Panc1 (cell line): ENCODE results near the gene REN. TPM values are rescaled to one million over a fixed set of nuclear protein-coding genes. Genes with fewer than 3 reads are reported as not detected.

ENCODE experiments used
- ATAC-seq: fragments of 200-7000 bp; cut with Tn5 transposase; 2 replicates; pipeline ENCODE4 v1.9.1; 2020; ENCODE audit warnings: mild to moderate bottlenecking, moderate library complexity
- BruUV-seq: library from RNA; stranded (reverse); fragments of 400-500 nt; replicated peaks from 2 replicates; lab custom pipeline; 2021; lab: Mats Ljungman, UMichigan
- CTCF ChIA-PET: fragments of 300-600 bp; sonication (Branson Sonifier 250); formaldehyde crosslinking; loops from one replicate; lab custom pipeline; 2022; ENCODE audit warnings: antibody characterized with exemption; lab: Charles Lee
- POLR2A ChIA-PET: fragments of 300-600 bp; sonication (Branson Sonifier 250); formaldehyde crosslinking; loops from one replicate; lab custom pipeline; 2022; ENCODE audit warnings: antibody characterized with exemption; lab: Charles Lee
- DNase-seq: peaks from one replicate; pipeline ENCODE4 v3.0.0-alpha.2; 2010; ENCODE audit warnings: low read depth, low spot score
- H3K27ac ChIP-seq: 2 replicates; pipeline ENCODE4 v1.5.1; 2011; ENCODE audit warnings: mild to moderate bottlenecking, low read length, inconsistent platforms
- H3K27me3 ChIP-seq: fragments of 200-500 bp; sonication (Bioruptor generic); 2 replicates; pipeline ENCODE4 v1.6.0; 2014; ENCODE audit warnings: low read length, inconsistent platforms; ENCODE audit not compliant: control insufficient read depth, insufficient read depth
- H3K36me3 ChIP-seq: fragments of 200-500 bp; sonication (Bioruptor generic); 2 replicates; pipeline ENCODE4 v1.5.1; 2014; ENCODE audit warnings: inconsistent platforms, mild to moderate bottlenecking, low read length, moderate library complexity; ENCODE audit not compliant: control insufficient read depth, insufficient read depth
- H3K4me1 ChIP-seq: 2 replicates; pipeline ENCODE4 v1.5.1; 2011; ENCODE audit warnings: inconsistent platforms, mild to moderate bottlenecking, low read length, moderate library complexity; ENCODE audit not compliant: control insufficient read depth, insufficient read depth
- H3K4me3 ChIP-seq, 2 experiments: 2 replicates each; pipeline ENCODE4 v1.5.1; 2011 to 2012; ENCODE audit warnings: low read depth in 2 of 2, low read length in 2 of 2, mild to moderate bottlenecking in 2 of 2, inconsistent platforms in 1 of 2, moderate library complexity in 1 of 2
- H3K9me3 ChIP-seq: fragments of 200-500 bp; sonication (Bioruptor generic); 2 replicates; pipeline ENCODE4 v1.5.1; 2014; ENCODE audit warnings: low read depth, mild to moderate bottlenecking, inconsistent platforms, low read length, moderate library complexity; ENCODE audit not compliant: control insufficient read depth, insufficient read depth
- CTCF ChIP-seq: fragments of 450-650 bp; IDR thresholded peaks from 2 replicates; pipeline ENCODE4 v1.5.1; 2017; ENCODE audit warnings: mild to moderate bottlenecking
- POLR2AphosphoS5 ChIP-seq: IDR thresholded peaks from 2 replicates; pipeline ENCODE4 v1.6.1; 2012; ENCODE audit warnings: mild to moderate bottlenecking, low read depth, low read length, moderate library complexity
- SIN3A ChIP-seq: IDR thresholded peaks from 2 replicates; pipeline ENCODE4 v1.6.1; 2012; ENCODE audit warnings: low read depth, mild to moderate bottlenecking, low read length, moderate library complexity, borderline replicate concordance; ENCODE audit not compliant: insufficient read depth
- TCF7L2 ChIP-seq: IDR thresholded peaks from 2 replicates; pipeline ENCODE4 v1.6.1; 2011; ENCODE audit warnings: mild to moderate bottlenecking, low read depth, low read length, inconsistent platforms
- in situ Hi-C: cut with HindIII; loops from 2 replicates; pipeline ENCODE4 v1.10.0; 2016; ENCODE audit warnings: low sequenced_read_pairs, low pct_unique_long_range_greater_than_20kb
- intact Hi-C: fragments of 100-400 bp; cut with micrococcal nuclease; formaldehyde crosslinking; loops from one replicate; pipeline ENCODE4 v1.10.0; 2022; ENCODE audit not compliant: unreplicated experiment
- total RNA-seq: library from RNA; stranded (reverse); gene quantifications from one replicate; pipeline ENCODE4 v1.2.1, GENCODE V29; 2021; ENCODE audit not compliant: unreplicated experiment
- TF ChIP-seq, protein P1 (sequence below), 2 experiments: IDR thresholded peaks; 2 replicates each; pipeline ENCODE4 v1.6.1; 2011 to 2012; ENCODE audit warnings: low read depth in 2 of 2, control low read depth in 1 of 2, low read length in 1 of 2, mild to moderate bottlenecking in 1 of 2, moderate library complexity in 1 of 2; ENCODE audit not compliant: insufficient read depth in 1 of 2

The REN gene
- total RNA-seq, 1 experiment from 2014 or later: not detected

GRCh38 chr1:204123376-204123775 is 42.8 kb downstream of the REN start:
- no peaks in the 10 kb centered on the region for H3K9me3 ChIP-seq
- no peak for ATAC-seq
- intact Hi-C loops (loop anchor here (5.0 kb wide), 1 partner anchor 46 kb away; no protein-coding TSS in a partner anchor), in situ Hi-C loops (no loop called here)
- TF ChIP-seq SIN3A (no peak), POLR2AphosphoS5 (no peak), CTCF (no peak), TCF7L2 (no peak)
- TF ChIP-seq, protein P1, sequence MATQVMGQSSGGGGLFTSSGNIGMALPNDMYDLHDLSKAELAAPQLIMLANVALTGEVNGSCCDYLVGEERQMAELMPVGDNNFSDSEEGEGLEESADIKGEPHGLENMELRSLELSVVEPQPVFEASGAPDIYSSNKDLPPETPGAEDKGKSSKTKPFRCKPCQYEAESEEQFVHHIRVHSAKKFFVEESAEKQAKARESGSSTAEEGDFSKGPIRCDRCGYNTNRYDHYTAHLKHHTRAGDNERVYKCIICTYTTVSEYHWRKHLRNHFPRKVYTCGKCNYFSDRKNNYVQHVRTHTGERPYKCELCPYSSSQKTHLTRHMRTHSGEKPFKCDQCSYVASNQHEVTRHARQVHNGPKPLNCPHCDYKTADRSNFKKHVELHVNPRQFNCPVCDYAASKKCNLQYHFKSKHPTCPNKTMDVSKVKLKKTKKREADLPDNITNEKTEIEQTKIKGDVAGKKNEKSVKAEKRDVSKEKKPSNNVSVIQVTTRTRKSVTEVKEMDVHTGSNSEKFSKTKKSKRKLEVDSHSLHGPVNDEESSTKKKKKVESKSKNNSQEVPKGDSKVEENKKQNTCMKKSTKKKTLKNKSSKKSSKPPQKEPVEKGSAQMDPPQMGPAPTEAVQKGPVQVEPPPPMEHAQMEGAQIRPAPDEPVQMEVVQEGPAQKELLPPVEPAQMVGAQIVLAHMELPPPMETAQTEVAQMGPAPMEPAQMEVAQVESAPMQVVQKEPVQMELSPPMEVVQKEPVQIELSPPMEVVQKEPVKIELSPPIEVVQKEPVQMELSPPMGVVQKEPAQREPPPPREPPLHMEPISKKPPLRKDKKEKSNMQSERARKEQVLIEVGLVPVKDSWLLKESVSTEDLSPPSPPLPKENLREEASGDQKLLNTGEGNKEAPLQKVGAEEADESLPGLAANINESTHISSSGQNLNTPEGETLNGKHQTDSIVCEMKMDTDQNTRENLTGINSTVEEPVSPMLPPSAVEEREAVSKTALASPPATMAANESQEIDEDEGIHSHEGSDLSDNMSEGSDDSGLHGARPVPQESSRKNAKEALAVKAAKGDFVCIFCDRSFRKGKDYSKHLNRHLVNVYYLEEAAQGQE (IDR thresholded peaks at IDR 0.05; ENCODE audit: insufficient read depth in 1 of 2, low read depth in 2 of 2, low read length in 1 of 2): no peak
- peaks cover 5% of the 10 kb centered on the region for H3K4me1 ChIP-seq
- H3K27me3 ChIP-seq: no peaks in the 10 kb centered on the region
- H3K4me3 ChIP-seq: no peak overlapping the region
- ChIA-PET CTCF (no interaction called here), POLR2A (no interaction called here)
- BruUV-seq: no TSS peak
- peaks cover 3% of the 10 kb centered on the region for H3K36me3 ChIP-seq
- H3K27ac ChIP-seq: no peak overlapping the region
- no peak for DNase-seq

DNA sequence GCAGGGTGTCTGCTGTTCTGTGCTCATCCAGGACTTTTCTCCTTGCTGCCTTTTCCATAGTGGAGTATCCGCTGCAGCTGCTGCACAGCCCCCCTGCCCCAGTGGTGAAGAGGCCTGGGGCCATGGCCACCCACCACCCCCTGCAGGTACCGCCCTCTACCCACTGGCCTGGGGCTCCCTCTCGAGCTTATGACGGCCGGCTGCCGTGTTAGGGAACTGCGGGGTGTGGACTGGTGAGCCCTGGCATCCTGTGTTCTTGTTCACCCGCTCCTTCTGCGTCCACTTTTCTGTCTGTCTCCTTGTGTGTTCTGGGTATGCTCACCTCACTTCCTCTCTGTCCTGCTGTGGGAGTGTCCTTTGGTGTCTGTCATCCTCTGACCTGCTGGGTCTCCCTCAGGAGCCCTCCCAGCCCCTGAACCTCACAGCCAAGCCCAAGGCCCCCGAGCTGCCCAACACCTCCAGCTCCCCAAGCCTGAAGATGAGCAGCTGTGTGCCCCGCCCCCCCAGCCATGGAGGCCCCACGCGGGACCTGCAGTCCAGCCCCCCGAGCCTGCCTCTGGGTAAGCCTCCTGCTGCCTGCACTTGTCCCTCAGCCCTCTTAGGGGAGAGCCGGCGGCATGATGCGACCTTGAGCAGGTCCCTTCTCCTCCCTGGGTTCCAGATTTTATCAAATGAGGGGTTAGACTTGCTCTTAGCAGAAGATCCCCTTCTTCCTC is 44.1 kb downstream of the REN start:
- Histone ChIP-seq H3K27ac (no peak overlapping the region), H3K27me3 (no peaks in the 10 kb centered on the region), H3K9me3 (no peaks in the 10 kb centered on the region), H3K4me1 (peaks cover 3% of the 10 kb centered on the region; the same call in 1 of the 2 replicates), H3K36me3 (peaks cover 3% of the 10 kb centered on the region), H3K4me3 (no peak overlapping the region)
- CTCF ChIA-PET: no interaction called here
- POLR2A ChIA-PET: no interaction called here
- no peak for ATAC-seq
- intact Hi-C loops: loop anchor here (5.0 kb wide), 1 partner anchor 45 kb away; no protein-coding TSS in a partner anchor
- in situ Hi-C loops: no loop called here
- BruUV-seq: no TSS peak
- no peak for DNase-seq
- TF ChIP-seq POLR2AphosphoS5: no peak
- no peak for TF ChIP-seq TCF7L2
- TF ChIP-seq CTCF: no peak
- TF ChIP-seq, protein P1 (IDR thresholded peaks at IDR 0.05; ENCODE audit: insufficient read depth in 1 of 2, low read depth in 2 of 2, low read length in 1 of 2): no peak
- no peak for TF ChIP-seq SIN3A
